Stimulated activated memory B cell treated with anti-CD40 and anti-IgM and Interleukin-4, amounts not matched to agents 10 μg/mL and 1 μg/mL and 100 μg/mL, for 72 hours (primary cell): ENCODE results near the gene GRK5.

Source experiments
- ATAC-seq: fragments of 150-1000 bp; cut with Tn5 transposase; 2 replicates; pipeline ENCODE4 v1.10.0; 2021
- H3K27ac Mint-ChIP-seq: one replicate; pipeline ENCODE4 v1.8.0; 2022; ENCODE audit warnings: mild to moderate bottlenecking, mixed read lengths
- H3K27me3 Mint-ChIP-seq: one replicate; pipeline ENCODE4 v1.8.0; 2022; ENCODE audit warnings: mixed read lengths
- H3K36me3 Mint-ChIP-seq: one replicate; pipeline ENCODE4 v1.8.0; 2022; ENCODE audit warnings: mixed read lengths
- H3K4me1 Mint-ChIP-seq: one replicate; pipeline ENCODE4 v1.8.0; 2022; ENCODE audit warnings: mixed read lengths
- H3K4me3 Mint-ChIP-seq: one replicate; pipeline ENCODE4 v1.8.0; 2022; ENCODE audit warnings: mild to moderate bottlenecking, moderate library complexity, mixed read lengths
- H3K9me3 Mint-ChIP-seq: one replicate; pipeline ENCODE4 v1.8.0; 2022; ENCODE audit warnings: mixed read lengths

The GRK5 gene

GRCh38 chr10:119391440-119392251, 184.3 kb downstream of the GRK5 start:
- Mint-ChIP-seq H3K27ac (peak overlapping the region; percentile 67), H3K9me3 (peaks cover 6% of the 10 kb centered on the region), H3K27me3 (no peaks in the 10 kb centered on the region), H3K4me1 (peaks cover 51% of the 10 kb centered on the region), H3K4me3 (no peak overlapping the region), H3K36me3 (peaks cover 12% of the 10 kb centered on the region)
- ATAC-seq: no peak

- H3K4me1 Mint-ChIP-seq: peaks cover 54% of the 10 kb centered on the region
- H3K4me3 Mint-ChIP-seq: no peak overlapping the region
- H3K36me3 Mint-ChIP-seq: peaks cover 18% of the 10 kb centered on the region
- ATAC-seq: no peak
- H3K9me3 Mint-ChIP-seq: peaks cover 6% of the 10 kb centered on the region
- peak overlapping the region; percentile 73 for H3K27ac Mint-ChIP-seq
- H3K27me3 Mint-ChIP-seq: no peaks in the 10 kb centered on the region
Measured at GRCh38 chr10:119393019-119393418, 185.6 kb downstream of the GRK5 start.

DNA sequence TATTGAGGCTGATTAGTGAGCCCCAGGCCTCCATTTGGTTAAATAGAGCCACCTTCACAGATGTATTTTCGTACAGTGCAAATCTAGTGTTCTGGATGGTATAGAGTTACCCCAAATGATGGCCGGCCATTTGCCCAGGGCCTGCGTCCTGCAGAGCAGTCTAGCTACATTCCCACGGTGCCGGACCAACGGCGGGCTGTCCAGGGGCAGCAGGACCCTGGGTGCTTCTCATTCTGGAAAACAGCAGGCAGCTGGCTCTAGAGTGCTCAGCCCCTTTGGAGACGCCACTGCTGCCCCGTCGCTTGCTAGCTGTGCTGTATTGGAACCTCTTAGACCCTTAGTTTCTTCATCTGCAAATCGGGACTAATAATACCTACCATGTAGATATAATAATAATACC, 186.1 kb downstream of the GRK5 start:
- Mint-ChIP-seq H3K9me3 (peaks cover 6% of the 10 kb centered on the region), H3K27ac (peak overlapping the region; percentile 73), H3K4me3 (peak overlapping the region; percentile 45), H3K27me3 (no peaks in the 10 kb centered on the region), H3K36me3 (peaks cover 18% of the 10 kb centered on the region), H3K4me1 (peaks cover 54% of the 10 kb centered on the region)
- ATAC-seq: no peak

- peaks cover 54% of the 10 kb centered on the region for H3K4me1 Mint-ChIP-seq
Measured at GRCh38 chr10:119393845-119394244, 186.5 kb downstream of the GRK5 start.

DNA sequence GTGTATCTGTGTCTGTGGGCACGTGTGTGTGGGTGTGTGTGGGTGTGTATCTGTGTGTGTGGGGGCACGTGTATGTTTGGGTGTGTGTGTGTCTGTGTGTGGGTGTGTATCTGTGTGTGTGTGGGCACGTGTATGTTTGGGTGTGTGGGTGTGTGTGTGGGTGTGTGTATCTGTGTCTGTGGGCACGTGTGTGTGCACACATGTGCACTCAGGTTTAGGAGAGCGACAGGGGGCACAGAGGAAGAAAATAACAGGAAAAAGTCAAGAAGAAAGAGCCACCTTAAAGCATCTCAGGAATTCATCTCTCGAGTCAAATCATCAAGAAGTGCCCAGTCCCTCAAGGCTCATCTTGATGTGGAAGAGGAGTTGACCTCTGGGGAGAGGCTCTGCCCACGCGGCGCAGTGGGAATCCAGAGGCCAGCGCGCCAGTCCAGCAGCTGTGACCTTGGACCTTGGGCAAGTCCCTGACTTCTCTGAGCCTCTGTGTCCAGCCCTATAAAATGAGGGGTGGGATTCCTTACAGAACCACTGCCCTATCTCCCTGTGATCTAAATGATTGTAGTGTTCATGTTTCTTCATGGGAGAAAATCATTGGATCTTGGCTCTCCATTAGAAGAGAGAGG, 187.4 kb downstream of the GRK5 start:
- ATAC-seq: no peak
- H3K4me1 Mint-ChIP-seq: peaks cover 54% of the 10 kb centered on the region
- no peaks in the 10 kb centered on the region for H3K27me3 Mint-ChIP-seq
- H3K36me3 Mint-ChIP-seq: peaks cover 20% of the 10 kb centered on the region
- peaks cover 6% of the 10 kb centered on the region for H3K9me3 Mint-ChIP-seq
- peak overlapping the region; percentile 73 for H3K27ac Mint-ChIP-seq
- peak overlapping the region; percentile 25 for H3K4me3 Mint-ChIP-seq

More at GRCh38 chr10:119393845-119394244, 186.5 kb downstream of the GRK5 start:
- ATAC-seq: no peak
- peak overlapping the region; percentile 73 for H3K27ac Mint-ChIP-seq
- peaks cover 6% of the 10 kb centered on the region for H3K9me3 Mint-ChIP-seq
- no peaks in the 10 kb centered on the region for H3K27me3 Mint-ChIP-seq
- peaks cover 18% of the 10 kb centered on the region for H3K36me3 Mint-ChIP-seq
- H3K4me3 Mint-ChIP-seq: peak overlapping the region; percentile 45

- H3K36me3 Mint-ChIP-seq: peaks cover 27% of the 10 kb centered on the region
- H3K27ac Mint-ChIP-seq: peak overlapping the region; percentile 73
- peaks cover 54% of the 10 kb centered on the region for H3K4me1 Mint-ChIP-seq
- H3K4me3 Mint-ChIP-seq: peak overlapping the region; percentile 22
- ATAC-seq: peak; percentile 77
- no peaks in the 10 kb centered on the region for H3K27me3 Mint-ChIP-seq
- H3K9me3 Mint-ChIP-seq: peaks cover 6% of the 10 kb centered on the region
Measured at GRCh38 chr10:119395280-119396007, 188.1 kb downstream of the GRK5 start.

DNA sequence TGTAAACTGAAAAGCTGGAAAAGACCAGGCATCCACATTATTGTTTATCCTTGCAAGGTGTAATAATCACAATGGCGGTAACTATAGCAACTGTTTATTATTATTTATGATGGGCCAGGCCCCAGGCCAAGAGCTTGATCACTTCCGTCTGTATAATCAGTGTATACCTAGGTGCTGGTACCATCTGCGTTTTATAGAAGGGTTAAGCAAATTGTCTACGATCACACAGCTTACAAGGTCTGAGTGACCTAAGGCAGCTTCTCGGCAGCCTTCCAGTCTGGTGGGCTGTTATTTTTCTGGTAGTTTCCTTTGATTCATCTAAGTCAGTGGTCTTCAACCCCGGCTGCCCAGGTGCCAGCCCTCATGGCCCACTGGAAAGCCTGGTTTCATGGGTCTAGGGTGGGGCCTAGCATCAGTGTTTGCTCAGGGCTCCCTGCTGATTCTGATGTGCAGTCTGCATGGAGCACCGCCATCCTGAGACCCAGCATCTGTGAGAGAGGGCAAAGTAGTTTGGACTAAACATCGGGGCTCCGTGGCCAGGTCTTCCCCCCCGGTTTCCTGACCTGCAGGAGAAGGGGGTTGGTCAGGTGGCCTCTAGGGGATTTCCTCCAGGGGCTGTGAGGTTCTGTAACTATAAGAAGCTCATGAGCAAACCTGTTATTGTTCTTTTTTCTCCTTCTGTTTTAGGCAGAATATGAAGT, 188.8 kb downstream of the GRK5 start:
- Mint-ChIP-seq H3K4me1 (peaks cover 50% of the 10 kb centered on the region), H3K4me3 (no peak overlapping the region), H3K27ac (peak overlapping the region; percentile 73), H3K36me3 (peaks cover 22% of the 10 kb centered on the region), H3K27me3 (no peaks in the 10 kb centered on the region), H3K9me3 (peaks cover 6% of the 10 kb centered on the region)
- ATAC-seq: no peak

- no peak for ATAC-seq
- Mint-ChIP-seq H3K27me3 (no peaks in the 10 kb centered on the region), H3K4me3 (no peak overlapping the region), H3K9me3 (peaks cover 6% of the 10 kb centered on the region), H3K36me3 (peaks cover 22% of the 10 kb centered on the region), H3K4me1 (peaks cover 45% of the 10 kb centered on the region), H3K27ac (peak overlapping the region; percentile 73)
Measured at GRCh38 chr10:119396709-119397071, 189.3 kb downstream of the GRK5 start.

DNA sequence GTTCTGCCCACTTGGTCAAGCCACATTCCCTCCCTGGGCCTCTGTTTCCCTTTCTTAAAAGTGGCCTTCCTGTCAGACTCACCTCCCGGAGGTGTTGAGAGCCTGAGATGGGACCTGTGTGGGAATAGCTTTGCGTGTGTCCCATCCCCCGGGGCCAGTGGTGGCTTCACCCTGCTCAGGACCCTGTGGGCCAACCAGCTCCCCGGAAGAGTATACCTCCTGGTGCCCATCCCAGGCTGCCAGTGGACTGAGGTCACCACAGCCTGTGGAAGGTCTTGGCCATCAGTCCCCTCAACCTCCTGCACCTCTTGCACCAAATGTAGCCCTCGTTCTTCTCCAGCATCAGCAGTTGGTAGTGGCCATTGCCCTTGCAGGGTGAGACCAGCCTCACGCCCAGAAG, 190.0 kb downstream of the GRK5 start:
- no peak for ATAC-seq
- no peak overlapping the region for H3K4me3 Mint-ChIP-seq
- peaks cover 39% of the 10 kb centered on the region for H3K4me1 Mint-ChIP-seq
- H3K27ac Mint-ChIP-seq: peak overlapping the region; percentile 73
- peaks cover 6% of the 10 kb centered on the region for H3K9me3 Mint-ChIP-seq
- peaks cover 28% of the 10 kb centered on the region for H3K36me3 Mint-ChIP-seq
- H3K27me3 Mint-ChIP-seq: no peaks in the 10 kb centered on the region

DNA sequence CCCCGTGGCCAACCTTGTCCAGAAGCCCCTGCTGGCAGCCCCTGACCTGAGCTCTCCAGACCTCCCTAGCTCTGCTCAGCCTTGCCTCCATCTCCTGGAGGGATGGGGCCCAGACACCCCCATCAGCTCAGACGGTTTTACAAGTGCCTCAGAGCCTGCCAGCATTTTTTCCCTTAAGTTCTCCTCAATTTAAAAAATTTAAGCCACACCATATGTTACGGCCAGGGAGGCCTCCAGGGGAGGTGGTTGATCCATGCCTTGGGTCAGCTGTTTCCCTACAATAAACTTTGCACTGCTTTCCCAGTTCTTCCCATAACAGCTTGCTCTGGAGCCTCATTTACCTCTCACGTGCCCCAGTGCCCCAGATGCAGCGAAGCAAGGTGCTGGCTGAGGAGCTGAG, 191.6 kb downstream of the GRK5 start:
- Mint-ChIP-seq H3K27ac (peak overlapping the region; percentile 20), H3K4me3 (no peak overlapping the region), H3K27me3 (no peaks in the 10 kb centered on the region), H3K36me3 (peaks cover 28% of the 10 kb centered on the region), H3K9me3 (peaks cover 2% of the 10 kb centered on the region), H3K4me1 (peaks cover 31% of the 10 kb centered on the region)
- ATAC-seq: no peak

DNA sequence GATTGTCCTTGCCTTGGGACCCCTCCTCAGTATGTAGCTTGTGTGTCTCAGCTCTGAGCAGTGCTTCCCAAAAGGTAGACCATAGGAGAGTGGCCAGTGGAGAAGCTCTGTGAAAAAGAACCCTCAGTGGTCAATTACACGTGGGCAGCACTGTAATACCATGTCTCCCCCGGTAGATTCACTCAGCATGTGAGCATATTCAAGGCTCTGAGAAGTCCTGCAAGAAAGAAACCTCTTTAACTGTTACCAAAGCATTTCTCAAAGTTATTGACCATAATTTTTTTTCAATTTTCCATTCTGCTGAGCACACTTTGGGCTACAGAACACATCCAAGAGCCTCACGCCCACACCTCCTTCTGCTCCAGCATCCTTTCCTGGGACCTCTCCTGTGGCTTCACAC, 192.1 kb downstream of the GRK5 start:
- Mint-ChIP-seq H3K4me1 (peaks cover 26% of the 10 kb centered on the region), H3K27ac (peak overlapping the region; percentile 20), H3K36me3 (peaks cover 28% of the 10 kb centered on the region), H3K9me3 (no peaks in the 10 kb centered on the region), H3K27me3 (no peaks in the 10 kb centered on the region), H3K4me3 (no peak overlapping the region)
- no peak for ATAC-seq

GRCh38 chr10:119401671-119402395, 194.5 kb downstream of the GRK5 start:
- no peak overlapping the region for H3K4me3 Mint-ChIP-seq

GRCh38 chr10:119403921-119404320, 196.6 kb downstream of the GRK5 start:
- H3K4me3 Mint-ChIP-seq: no peak overlapping the region
- no peaks in the 10 kb centered on the region for H3K9me3 Mint-ChIP-seq
- H3K27ac Mint-ChIP-seq: no peak overlapping the region
- H3K27me3 Mint-ChIP-seq: no peaks in the 10 kb centered on the region
- ATAC-seq: no peak
- peaks cover 25% of the 10 kb centered on the region for H3K4me1 Mint-ChIP-seq
- H3K36me3 Mint-ChIP-seq: peaks cover 20% of the 10 kb centered on the region

More at GRCh38 chr10:119401671-119402395, 194.5 kb downstream of the GRK5 start:
- Mint-ChIP-seq H3K4me1 (peaks cover 20% of the 10 kb centered on the region), H3K36me3 (peaks cover 28% of the 10 kb centered on the region), H3K9me3 (no peaks in the 10 kb centered on the region), H3K27ac (no peak overlapping the region), H3K27me3 (no peaks in the 10 kb centered on the region)
- ATAC-seq: no peak

- Mint-ChIP-seq H3K27me3 (no peaks in the 10 kb centered on the region), H3K4me3 (no peak overlapping the region), H3K36me3 (peaks cover 17% of the 10 kb centered on the region), H3K27ac (no peak overlapping the region), H3K4me1 (peaks cover 25% of the 10 kb centered on the region), H3K9me3 (no peaks in the 10 kb centered on the region)
- no peak for ATAC-seq
Measured at GRCh38 chr10:119404719-119405519, 197.5 kb downstream of the GRK5 start.
